ENCODE results near the gene ZBTB45.

Gene ZBTB45

GRCh38 chr19:58538257-58539168 is 18.9 kb upstream of the ZBTB45 start:
- no peak for DNase-seq (ENCODE audit: low spot score)

- DNase-seq (ENCODE audit: low spot score), result no peak
Observed at GRCh38 chr19:58536852-58537798, 17.5 kb upstream of the ZBTB45 start.

GRCh38 chr19:58535857-58536256 is 16.2 kb upstream of the ZBTB45 start:
- no peak for DNase-seq (ENCODE audit: low spot score)

- DNase-seq (ENCODE audit: low spot score), result no peak
Observed at GRCh38 chr19:58531034-58531840, 11.6 kb upstream of the ZBTB45 start.

GRCh38 chr19:58529405-58529804 is 9.8 kb upstream of the ZBTB45 start:
- no peak for DNase-seq (ENCODE audit: low spot score)

GRCh38 chr19:58522709-58523108 is 3.1 kb upstream of the ZBTB45 start:
- DNase-seq (ENCODE audit: low spot score), result no peak

DNA sequence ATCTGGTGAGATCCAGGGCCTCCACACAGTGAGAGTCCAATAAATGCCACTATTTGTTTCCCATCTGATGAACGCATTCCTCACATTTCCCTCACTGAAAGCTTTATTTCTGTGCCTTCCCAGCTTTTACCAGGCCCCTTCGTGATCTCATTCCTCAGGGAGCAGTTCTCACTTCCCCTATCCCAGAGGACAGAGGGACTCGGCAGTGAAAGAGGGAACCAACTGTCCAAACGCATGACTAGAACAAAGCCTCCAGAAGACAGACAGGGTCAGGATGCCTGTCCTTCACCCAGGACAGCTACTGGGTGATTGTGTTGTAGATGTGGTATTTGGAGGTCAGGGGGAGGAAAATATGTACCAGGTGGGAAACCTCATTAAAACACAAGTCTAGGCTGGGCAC is 2.0 kb upstream of the ZBTB45 start:
- no peak for DNase-seq (ENCODE audit: low spot score)

DNA sequence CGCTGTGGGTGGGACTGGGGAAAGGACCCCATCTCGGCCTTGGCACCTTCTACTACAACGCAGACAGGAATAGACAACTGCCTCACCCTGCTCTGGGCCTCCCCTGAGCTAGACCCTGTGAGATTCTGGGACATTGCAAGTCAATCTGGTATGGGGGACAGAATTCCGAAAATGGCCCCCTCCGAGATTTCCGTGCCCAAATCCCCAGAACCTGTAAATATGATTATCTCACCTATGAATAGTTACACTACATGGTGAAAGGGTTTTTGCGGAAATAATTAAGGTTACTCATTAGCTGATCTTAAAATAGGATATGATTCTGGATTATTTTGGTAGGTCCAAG is 618 bp upstream of the ZBTB45 start:
- DNase-seq (ENCODE audit: low spot score), result no peak

DNA sequence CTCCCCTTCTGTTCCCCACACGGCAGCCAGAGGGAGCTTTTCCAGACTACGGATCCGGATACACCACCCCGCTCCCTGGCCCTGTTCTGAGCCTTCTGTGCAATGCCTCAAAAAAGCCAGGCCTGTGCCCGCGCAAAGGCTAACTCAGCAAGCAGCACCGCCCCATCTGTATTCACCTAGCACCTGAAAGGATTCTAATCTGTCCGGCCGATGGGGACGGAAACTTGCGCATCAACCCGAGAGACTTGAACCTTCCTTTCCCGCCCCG is 589 bp downstream of the ZBTB45 start:
- peak; percentile 50 for DNase-seq (ENCODE audit: low spot score)

- no peak for DNase-seq (ENCODE audit: low spot score)
Observed at GRCh38 chr19:58518256-58519086, 1.1 kb downstream of the ZBTB45 start.

DNA sequence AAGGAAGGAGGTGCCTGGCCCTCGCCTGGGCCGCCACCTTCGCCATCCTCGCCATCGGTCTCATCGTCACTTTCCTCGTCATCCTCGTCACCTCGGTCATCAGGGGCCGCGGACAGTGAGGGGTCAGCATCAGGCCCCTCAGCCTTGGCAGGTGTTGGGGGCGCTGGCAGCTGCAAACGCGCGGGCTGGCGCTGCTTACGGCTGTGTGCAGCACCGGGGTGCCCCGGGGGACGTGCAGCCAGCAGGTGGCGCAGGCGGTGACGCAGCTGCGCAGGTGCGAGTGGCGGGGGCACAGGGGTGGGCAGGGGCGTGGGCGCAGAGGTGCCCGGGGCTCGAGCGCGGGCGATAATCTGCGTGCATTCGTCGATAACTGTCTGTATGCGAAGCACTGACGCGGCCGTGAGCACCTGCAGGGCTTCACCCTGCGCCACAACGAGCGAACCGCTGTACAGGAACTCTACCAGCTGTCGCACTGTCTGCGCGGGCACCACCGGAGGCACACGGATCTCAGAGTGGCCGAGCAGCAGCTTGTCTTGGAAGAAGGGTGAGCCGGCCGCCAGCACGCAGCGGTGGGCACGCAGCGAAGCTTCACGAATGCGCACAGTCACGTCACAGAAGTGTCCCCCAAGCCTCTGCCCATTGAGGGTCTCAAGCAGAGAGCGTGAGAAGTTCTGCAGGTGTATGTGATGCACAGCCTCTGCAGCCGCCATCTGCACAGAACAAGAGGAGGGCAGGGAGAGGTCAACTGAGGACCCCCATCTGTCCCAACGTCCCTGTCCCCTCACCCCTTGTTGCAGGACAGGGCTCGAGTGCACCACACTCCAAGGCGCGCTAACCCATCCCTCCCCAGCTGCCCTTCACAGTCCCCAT is 2.4 kb downstream of the ZBTB45 start:
- no peak for DNase-seq (ENCODE audit: low spot score)

DNA sequence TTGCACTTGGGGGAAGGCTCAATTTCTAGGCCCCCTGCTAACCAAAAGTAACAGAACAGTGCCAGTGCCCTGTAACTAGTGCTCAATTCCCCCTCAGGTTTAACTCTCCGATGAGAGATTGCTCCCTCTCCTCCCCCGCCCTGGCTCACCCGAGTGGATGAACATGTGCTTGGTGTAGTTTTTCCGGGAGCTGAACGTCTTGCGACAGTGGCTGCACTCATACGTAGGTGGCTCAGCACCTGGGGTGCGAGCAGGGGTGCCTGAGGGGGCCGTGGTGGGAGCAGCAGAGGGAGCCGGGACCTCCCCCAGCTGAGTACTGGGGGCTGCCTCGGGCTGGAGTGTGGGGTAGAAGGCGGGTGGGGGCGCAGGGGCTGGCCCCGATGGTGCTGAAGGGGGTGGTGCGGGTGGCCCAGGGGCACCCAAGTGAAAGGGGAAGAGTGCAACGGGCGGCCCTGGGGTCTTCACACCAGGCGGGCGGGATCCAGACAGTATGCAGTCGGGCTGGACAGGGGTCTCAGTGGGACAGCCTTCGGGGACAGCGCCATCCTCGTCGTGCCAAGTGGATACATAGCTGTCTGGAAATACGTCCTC is 3.3 kb downstream of the ZBTB45 start:
- DNase-seq (ENCODE audit: low spot score), result no peak

- DNase-seq (ENCODE audit: low spot score), result no peak
Observed at GRCh38 chr19:58515259-58515658, 4.4 kb downstream of the ZBTB45 start.

- DNase-seq (ENCODE audit: low spot score), result no peak
Observed at GRCh38 chr19:58514564-58515022, 5.0 kb downstream of the ZBTB45 start.

- DNase-seq (ENCODE audit: low spot score), result peak; percentile 87
Observed at GRCh38 chr19:58513694-58514563, 5.7 kb downstream of the ZBTB45 start.

DNA sequence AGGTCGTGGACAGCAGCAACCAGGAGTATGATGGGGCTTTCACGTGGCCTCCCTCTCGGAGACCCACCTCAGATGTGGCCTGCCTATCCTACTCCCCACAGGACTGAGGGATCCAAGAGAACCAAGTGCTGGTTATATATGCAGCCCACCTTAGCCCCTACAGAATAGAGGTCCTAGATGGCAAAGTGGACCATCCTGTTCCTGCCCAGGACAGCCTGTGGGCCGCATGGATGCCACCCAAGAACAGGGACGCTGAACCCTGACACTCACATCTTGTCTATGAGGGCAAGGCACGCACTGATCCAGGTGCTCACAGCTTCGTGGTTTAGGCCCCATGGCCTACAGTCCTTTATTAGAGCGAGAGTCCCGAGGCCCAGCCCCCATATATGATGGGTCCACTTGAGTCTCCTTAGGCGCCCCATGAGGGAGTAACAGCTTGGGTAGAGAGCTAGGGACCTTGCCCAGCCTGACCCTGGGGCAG is 6.4 kb downstream of the ZBTB45 start:
- no peak for DNase-seq (ENCODE audit: low spot score)

- no peak for DNase-seq (ENCODE audit: low spot score)
Observed at GRCh38 chr19:58511353-58512208, 8.0 kb downstream of the ZBTB45 start, which contains the start of gene SLC27A5. Gene SLC27A5, minus strand, starts transcription at chr19:58511992. Its CDS starts 37 bp downstream, at chr19:58511955.
